Testis (tissue), 3 donors: ENCODE data around the gene SFMBT1. TPM values are rescaled to one million over a fixed set of nuclear protein-coding genes. Genes with fewer than 3 reads are reported as not detected.

Experiments used
- DNase-seq: peaks from one replicate; pipeline ENCODE4 v3.0.0-alpha.2; 2019
- H3K27ac ChIP-seq, 2 donors: fragments of 200-600 bp; sonication (generic); one replicate each; pipeline ENCODE4 v1.5.1; 2019
- H3K27me3 ChIP-seq: fragments of 200-600 bp; sonication (generic); one replicate; pipeline ENCODE4 v1.5.1; 2019
- H3K36me3 ChIP-seq: fragments of 200-600 bp; sonication (generic); one replicate; pipeline ENCODE4 v1.5.1; 2017; ENCODE audit warnings: low read depth; ENCODE audit errors: missing control alignments
- H3K4me1 ChIP-seq: fragments of 200-600 bp; sonication (generic); one replicate; pipeline ENCODE4 v1.5.1; 2019
- H3K4me3 ChIP-seq, 2 donors: fragments of 200-600 bp; sonication (generic); one replicate each; pipeline ENCODE4 v1.5.1; 2017 to 2019
- H3K9me3 ChIP-seq: fragments of 200-600 bp; sonication (generic); one replicate; pipeline ENCODE4 v1.5.1; 2017
- POLR2A ChIP-seq: fragments of 450-650 bp; IDR thresholded peaks from one replicate; pipeline ENCODE4 v1.6.1; 2017; ENCODE audit warnings: antibody characterized with exemption, mild to moderate bottlenecking, moderate library complexity
- WGBS, 2 donors: methylation state at CpG; one replicate each; pipeline ENCODE4 v1.1.5; 2018; 5-methylcytosine and 5-hydroxymethylcytosine counted together
- intact Hi-C: fragments of 100-400 bp; cut with DNase I; formaldehyde crosslinking; loops from one replicate; pipeline ENCODE4 v1.15.1; 2023; ENCODE audit warnings: low total_unique reads
- polyA plus RNA-seq: library from polyadenylated mRNA; stranded (reverse); fragments of 350-450 nt; fragmentation: Illumina TruSeq; extraction: RNeasy Lipid Tissue Mini Kit (QIAGEN cat#74804); gene quantifications from one replicate; pipeline ENCODE4 v1.2.3, GENCODE V29; 2014; ENCODE audit warnings: low read depth, low replicate concordance; ENCODE audit not compliant: insufficient read depth
- total RNA-seq, 2 donors: library from RNA; depleted of rRNA; stranded (reverse); fragments of >200 nt; gene quantifications; one replicate each; pipeline ENCODE4 v1.2.3, GENCODE V29; 2016
- TF ChIP-seq, protein P1 (sequence below), 3 experiments: fragments of 450-650 bp in 2 of 3; fragments of 200-600 bp in 1 of 3; sonication (generic) in 1 of 3; IDR thresholded peaks; one replicate each; pipeline ENCODE4 v1.5.1; 2016 to 2019; ENCODE audit warnings: antibody characterized with exemption in 3 of 3, mild to moderate bottlenecking in 2 of 3, moderate library complexity in 1 of 3

SFMBT1 gene
- total and polyA plus RNA-seq, 3 donors from 2014 or later = 82.4 to 158 (median 143) TPM

DNA sequence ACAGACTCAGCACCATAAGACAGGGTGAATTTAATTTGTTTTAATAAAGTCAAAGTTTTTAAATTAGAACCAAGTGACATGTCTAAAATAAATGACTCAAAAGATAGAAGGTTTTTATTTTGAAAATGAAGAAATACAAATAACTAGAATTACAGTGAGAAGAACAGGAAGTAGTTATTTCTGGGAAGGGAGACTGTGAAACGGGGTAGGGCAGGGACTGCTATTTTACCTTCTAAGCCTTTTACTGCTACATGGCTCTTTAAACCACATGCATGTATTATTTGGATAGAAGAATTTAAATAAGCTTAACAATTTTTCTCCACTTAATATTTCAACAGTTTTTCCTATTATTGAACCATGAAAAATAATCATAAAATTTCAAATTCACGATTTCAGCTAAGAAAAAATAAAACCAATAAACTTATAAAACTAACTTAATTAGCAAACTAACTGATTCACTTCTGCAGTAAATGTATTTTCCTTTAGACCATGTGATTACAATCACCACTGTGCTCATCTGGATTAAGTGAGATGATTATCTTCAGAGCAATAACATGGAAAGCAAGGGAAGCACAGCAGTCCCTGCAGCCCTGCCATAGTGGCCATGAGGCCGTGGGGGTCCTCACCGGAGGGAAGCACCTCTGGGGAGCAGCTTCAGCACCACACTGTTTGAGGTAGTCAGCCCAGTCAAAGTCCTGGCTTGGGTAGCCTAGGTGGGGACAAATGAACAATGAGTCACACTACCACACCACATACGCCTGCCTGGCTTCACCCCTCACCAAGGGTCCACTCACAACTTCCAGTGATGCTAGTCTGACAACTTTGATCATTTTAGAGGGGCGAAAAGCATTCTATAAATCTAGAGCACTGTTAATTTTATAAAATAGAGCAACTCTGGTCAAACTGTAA lies 120.2 kb downstream of the SFMBT1 start:
- 74 to 78% methylated on average over 6 of the region's 6 CpGs for WGBS, 2 donors
- no peak for DNase-seq
- Histone ChIP-seq H3K4me1 (no peaks in the 10 kb centered on the region), H3K27me3 (no peaks in the 10 kb centered on the region), H3K27ac (no peak overlapping the region), H3K4me3 (no peak overlapping the region), H3K9me3 (no peaks in the 10 kb centered on the region), H3K36me3 (no peaks in the 10 kb centered on the region)
- TF ChIP-seq, protein P1, sequence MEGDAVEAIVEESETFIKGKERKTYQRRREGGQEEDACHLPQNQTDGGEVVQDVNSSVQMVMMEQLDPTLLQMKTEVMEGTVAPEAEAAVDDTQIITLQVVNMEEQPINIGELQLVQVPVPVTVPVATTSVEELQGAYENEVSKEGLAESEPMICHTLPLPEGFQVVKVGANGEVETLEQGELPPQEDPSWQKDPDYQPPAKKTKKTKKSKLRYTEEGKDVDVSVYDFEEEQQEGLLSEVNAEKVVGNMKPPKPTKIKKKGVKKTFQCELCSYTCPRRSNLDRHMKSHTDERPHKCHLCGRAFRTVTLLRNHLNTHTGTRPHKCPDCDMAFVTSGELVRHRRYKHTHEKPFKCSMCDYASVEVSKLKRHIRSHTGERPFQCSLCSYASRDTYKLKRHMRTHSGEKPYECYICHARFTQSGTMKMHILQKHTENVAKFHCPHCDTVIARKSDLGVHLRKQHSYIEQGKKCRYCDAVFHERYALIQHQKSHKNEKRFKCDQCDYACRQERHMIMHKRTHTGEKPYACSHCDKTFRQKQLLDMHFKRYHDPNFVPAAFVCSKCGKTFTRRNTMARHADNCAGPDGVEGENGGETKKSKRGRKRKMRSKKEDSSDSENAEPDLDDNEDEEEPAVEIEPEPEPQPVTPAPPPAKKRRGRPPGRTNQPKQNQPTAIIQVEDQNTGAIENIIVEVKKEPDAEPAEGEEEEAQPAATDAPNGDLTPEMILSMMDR (IDR thresholded peaks at IDR 0.05) = no peak
- intact Hi-C loops = no loop called here

DNA sequence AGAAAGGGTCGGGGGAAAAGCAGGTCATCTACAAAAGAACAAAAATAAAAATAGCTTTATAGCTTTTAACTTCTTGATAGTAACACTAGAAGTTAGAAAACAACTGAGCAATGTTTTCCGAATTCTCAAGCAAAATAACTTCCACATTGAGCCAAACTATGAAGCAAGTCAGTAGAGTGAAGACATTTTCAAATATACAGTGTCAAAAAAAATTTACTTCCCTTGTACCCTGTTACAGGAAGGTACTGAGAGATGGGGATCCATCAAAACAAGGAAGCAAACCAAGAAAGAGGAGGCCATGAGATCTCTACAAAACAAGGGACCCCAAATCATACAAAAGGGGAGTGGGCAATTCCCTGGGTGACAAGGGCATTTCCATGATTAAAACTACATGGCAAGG lies 121.9 kb downstream of the SFMBT1 start:
- WGBS, 2 donors = 90 to 93% methylated on average over 2 of the region's 2 CpGs
- H3K27ac ChIP-seq = no peak overlapping the region
- TF ChIP-seq POLR2A = no peak
- TF ChIP-seq, protein P1 (IDR thresholded peaks at IDR 0.05) = no peak
- H3K36me3 ChIP-seq = no peaks in the 10 kb centered on the region
- H3K4me1 ChIP-seq = no peaks in the 10 kb centered on the region
- intact Hi-C loops = no loop called here
- H3K27me3 ChIP-seq = no peaks in the 10 kb centered on the region
- no peak overlapping the region for H3K4me3 ChIP-seq
- no peaks in the 10 kb centered on the region for H3K9me3 ChIP-seq
- no peak for DNase-seq

DNA sequence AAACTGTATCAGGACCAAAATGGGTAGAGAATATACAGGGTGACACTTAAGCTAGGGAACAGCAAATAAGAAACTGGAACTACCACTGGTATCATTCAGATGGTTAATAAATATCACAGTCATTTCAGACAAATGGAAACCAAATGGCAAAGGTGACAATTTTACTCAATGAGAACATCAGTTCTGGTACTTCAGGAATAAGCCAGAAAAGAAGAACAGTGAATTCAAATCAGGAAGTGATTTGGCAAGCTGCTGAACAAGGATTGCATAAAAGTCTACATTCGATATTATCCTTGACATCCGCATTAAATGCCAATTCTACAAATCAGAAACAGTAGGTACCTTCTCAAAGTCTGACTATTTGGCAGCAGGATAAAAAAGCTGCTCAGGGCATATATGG lies 125.0 kb downstream of the SFMBT1 start:
- H3K36me3 ChIP-seq = no peaks in the 10 kb centered on the region

DNA sequence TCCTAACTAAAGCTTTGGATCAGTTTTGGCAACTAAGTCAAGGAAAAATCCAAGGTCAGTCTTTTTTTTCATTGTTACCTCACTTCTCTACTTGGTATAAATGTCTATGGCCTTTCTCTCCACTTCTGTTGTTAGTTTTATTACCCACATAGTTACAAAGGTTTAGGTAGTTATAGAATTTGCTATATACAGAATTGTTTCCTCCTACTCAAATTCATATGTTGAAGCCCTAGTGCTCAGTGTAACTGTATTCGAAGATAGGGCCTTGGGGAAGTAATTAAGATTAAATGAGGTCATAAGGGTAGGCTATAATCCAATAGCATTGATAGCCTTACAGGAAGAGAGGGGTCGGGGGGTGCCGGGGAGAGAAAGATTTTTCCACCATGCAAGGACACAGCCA lies 128.8 kb downstream of the SFMBT1 start:
- intact Hi-C loops = no loop called here
- H3K9me3 ChIP-seq = no peaks in the 10 kb centered on the region
- no peaks in the 10 kb centered on the region for H3K4me1 ChIP-seq
- no peaks in the 10 kb centered on the region for H3K27me3 ChIP-seq
- no peak overlapping the region for H3K27ac ChIP-seq
- H3K4me3 ChIP-seq = no peak overlapping the region
- no peaks in the 10 kb centered on the region for H3K36me3 ChIP-seq
- TF ChIP-seq POLR2A = no peak
- 63 to 66% methylated on average over 3 of the region's 3 CpGs for WGBS, 2 donors
- no peak for DNase-seq

More for the DNA sequence above, 125.0 kb downstream of the SFMBT1 start:
- intact Hi-C loops = no loop called here
- Histone ChIP-seq H3K9me3 (no peaks in the 10 kb centered on the region), H3K27me3 (no peaks in the 10 kb centered on the region), H3K4me3 (no peak overlapping the region), H3K4me1 (no peaks in the 10 kb centered on the region), H3K27ac (no peak overlapping the region)
- TF ChIP-seq, protein P1 (IDR thresholded peaks at IDR 0.05) = no peak
- TF ChIP-seq POLR2A = no peak
- DNase-seq = no peak
- 92 to 94% methylated on average over 2 of the region's 2 CpGs for WGBS, 2 donors

DNA sequence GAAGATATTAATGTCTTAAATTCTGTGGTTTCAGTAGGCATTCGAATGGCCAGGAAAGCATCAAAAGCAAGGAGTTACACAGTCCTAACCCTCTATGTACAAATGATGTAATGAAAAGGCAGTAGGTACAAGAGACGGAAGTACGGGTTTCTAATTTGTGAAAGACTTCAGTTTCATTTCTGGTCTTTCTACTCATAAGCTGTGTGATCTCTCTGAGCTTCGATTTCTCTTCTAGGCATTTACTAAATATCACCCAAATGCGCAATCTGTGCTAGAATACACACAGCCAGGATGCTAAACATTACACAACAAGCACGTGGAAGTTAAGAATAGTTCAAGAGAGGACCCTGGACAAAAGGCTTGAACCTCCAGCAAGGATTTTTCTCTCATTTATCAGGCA lies 130.6 kb downstream of the SFMBT1 start:
- TF ChIP-seq, protein P1 (IDR thresholded peaks at IDR 0.05) = no peak
- no peak for TF ChIP-seq POLR2A
- intact Hi-C loops = no loop called here
- no peaks in the 10 kb centered on the region for H3K36me3 ChIP-seq

More for the DNA sequence above, 130.6 kb downstream of the SFMBT1 start:
- H3K9me3 ChIP-seq = no peaks in the 10 kb centered on the region
- H3K27ac ChIP-seq = no peak overlapping the region
- no peaks in the 10 kb centered on the region for H3K27me3 ChIP-seq
- WGBS, 2 donors = 92 to 95% methylated on average over 6 of the region's 6 CpGs
- H3K4me3 ChIP-seq = no peak overlapping the region
- H3K4me1 ChIP-seq = no peaks in the 10 kb centered on the region
- DNase-seq = no peak
